Bronchial epithelial cell (primary cell): ENCODE measurements around the gene IGFL4. TPM values are rescaled to one million over a fixed set of nuclear protein-coding genes. Genes with fewer than 3 reads are reported as not detected.
"Not testable (repeated sequence)": the region's sequence is repeated elsewhere in the genome, so short reads cannot be mapped to it uniquely, and the experiment has no call there.

ENCODE experiments used
- DNase-seq: peaks from one replicate; pipeline ENCODE4 v3.0.0-alpha.2; 2010; ENCODE audit warnings: low read depth
- FAIRE-seq: peaks from 2 replicates; lab custom pipeline; 2011; peaks lifted over from hg19 to GRCh38; lab: Jason Lieb, UNC
- H3K27me3 ChIP-seq: 2 replicates; pipeline ENCODE4 v1.5.1; 2011; ENCODE audit warnings: low read length; ENCODE audit not compliant: control insufficient read depth, insufficient read depth
- H3K36me3 ChIP-seq: 2 replicates; pipeline ENCODE4 v1.5.1; 2011; ENCODE audit warnings: low read length; ENCODE audit not compliant: control insufficient read depth, insufficient read depth
- H3K4me3 ChIP-seq: 2 replicates; pipeline ENCODE4 v1.5.1; 2011; ENCODE audit warnings: mild to moderate bottlenecking, low read depth, low read length, control low read depth
- CTCF ChIP-seq: IDR thresholded peaks from 2 replicates; pipeline ENCODE4 v1.5.1; 2011; ENCODE audit warnings: mild to moderate bottlenecking, moderate library complexity, low read length, control low read depth, inconsistent platforms; ENCODE audit not compliant: insufficient read depth, severe bottlenecking
- total RNA-seq: library from RNA; depleted of rRNA; stranded (reverse); fragments of >200 nt; gene quantifications from 2 replicates; pipeline ENCODE4 v1.2.1, GENCODE V29; 2014

Gene IGFL4
- total RNA-seq, 1 donor from 2014 or later, result not detected

- FAIRE-seq (no peak), DNase-seq (peak; percentile 55)
- Histone ChIP-seq H3K27me3 (peaks cover 28% of the 10 kb centered on the region), H3K36me3 (no peaks in the 10 kb centered on the region), H3K4me3 (no peak overlapping the region)
- TF ChIP-seq CTCF, result peak; percentile 71
These were observed 41.3 kb upstream of the IGFL4 start for GRCh38 chr19:46081928-46082727.

GRCh38 chr19:46080561-46080960, 39.8 kb upstream of the IGFL4 start:
- peaks cover 34% of the 10 kb centered on the region for H3K27me3 ChIP-seq
- DNase-seq (no peak), FAIRE-seq (peak; percentile 76)
- H3K36me3 ChIP-seq, result no peaks in the 10 kb centered on the region
- TF ChIP-seq CTCF, result no peak
- no peak overlapping the region for H3K4me3 ChIP-seq

GRCh38 chr19:46079576-46079975, 38.8 kb upstream of the IGFL4 start:
- H3K4me3 ChIP-seq, result no peak overlapping the region
- no peak for TF ChIP-seq CTCF
- peaks cover 38% of the 10 kb centered on the region for H3K27me3 ChIP-seq
- FAIRE-seq (no peak), DNase-seq (no peak)
- no peaks in the 10 kb centered on the region for H3K36me3 ChIP-seq

GRCh38 chr19:46078573-46079332, 38.0 kb upstream of the IGFL4 start:
- not testable (repeated sequence) for H3K36me3 ChIP-seq, H3K4me3 ChIP-seq, FAIRE-seq
- TF ChIP-seq CTCF, result peak; percentile 49
- peaks cover 40% of the 10 kb centered on the region for H3K27me3 ChIP-seq
- peak; percentile 47 for DNase-seq

GRCh38 chr19:46077815-46078167, 37.0 kb upstream of the IGFL4 start:
- H3K27me3 ChIP-seq, result peaks cover 42% of the 10 kb centered on the region
- TF ChIP-seq CTCF, result no peak
- H3K36me3 ChIP-seq, result no peaks in the 10 kb centered on the region
- FAIRE-seq (no peak), DNase-seq (no peak)
- H3K4me3 ChIP-seq, result no peak overlapping the region
